Measurements from ENCODE around the gene BTD. TPM values are rescaled to one million over a fixed set of nuclear protein-coding genes. Genes with fewer than 3 reads are reported as not detected.

The BTD gene
- total and polyA plus RNA-seq, 12 donors: 4.8 to 17.2 (median 13.0) TPM

DNA sequence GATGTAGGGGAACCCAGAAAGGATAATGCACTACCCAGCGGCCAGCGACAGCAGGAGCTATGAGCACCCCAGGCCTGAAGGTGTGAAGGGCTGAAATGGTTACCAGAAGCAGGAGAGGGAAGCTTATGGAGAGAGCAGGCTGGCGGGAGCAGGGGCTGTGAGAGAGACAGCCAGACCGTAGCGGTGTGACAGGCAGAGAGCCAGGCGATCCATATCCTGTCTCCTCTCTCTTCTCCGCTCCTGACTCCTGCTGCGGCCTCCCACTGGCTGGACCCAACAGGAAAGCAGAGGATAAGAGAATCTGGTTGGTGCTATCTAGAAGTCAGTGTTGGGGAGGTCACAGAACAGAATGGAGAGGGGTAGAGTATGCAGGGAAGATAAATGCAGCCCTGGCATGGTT, 49.9 kb downstream of the BTD start:
- H3K4me1 ChIP-seq: peaks cover 6 to 25% (median 18%) of the 10 kb centered on the region in 9 donors
- 57 to 61% methylated on average over 8 of the region's 8 CpGs for WGBS, 2 donors

DNA sequence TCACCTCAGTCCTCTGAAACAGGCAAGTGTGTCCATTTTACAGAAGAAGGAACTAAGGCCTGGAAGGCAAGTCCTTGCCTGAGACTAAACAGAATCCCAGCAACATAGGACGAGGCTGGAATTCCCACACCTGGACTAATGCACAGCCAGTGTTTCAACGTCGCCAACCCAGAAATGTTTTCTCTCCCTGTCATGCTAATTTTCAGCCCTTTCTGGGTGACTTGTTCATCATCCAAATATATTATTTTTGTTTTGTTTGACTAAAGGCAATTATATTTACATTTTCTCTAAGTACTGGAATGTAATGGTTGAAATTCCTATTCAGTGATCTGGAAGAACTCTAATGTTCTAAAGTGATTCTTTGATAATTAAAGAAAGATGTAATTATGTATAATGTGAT, 51.8 kb downstream of the BTD start:
- Histone ChIP-seq H3K27me3 (no peaks in the 10 kb centered on the region), H3K4me1 (peaks cover 0 to 5% (median 0%) of the 10 kb centered on the region in 9 donors), H3K36me3 (no peaks in the 10 kb centered on the region), H3K4me3 (no peak overlapping the region), H3K9me3 (peaks cover 0 to 35% (median 16%) of the 10 kb centered on the region in 11 donors), H3K27ac (no peak overlapping the region)
- 96% methylated on average over 3 of the region's 3 CpGs for WGBS, 2 donors
- DNase-seq (no peak), ATAC-seq (no peak)
- intact Hi-C loops (cut with DNase I): no loop called here
- TF ChIP-seq, protein P1, sequence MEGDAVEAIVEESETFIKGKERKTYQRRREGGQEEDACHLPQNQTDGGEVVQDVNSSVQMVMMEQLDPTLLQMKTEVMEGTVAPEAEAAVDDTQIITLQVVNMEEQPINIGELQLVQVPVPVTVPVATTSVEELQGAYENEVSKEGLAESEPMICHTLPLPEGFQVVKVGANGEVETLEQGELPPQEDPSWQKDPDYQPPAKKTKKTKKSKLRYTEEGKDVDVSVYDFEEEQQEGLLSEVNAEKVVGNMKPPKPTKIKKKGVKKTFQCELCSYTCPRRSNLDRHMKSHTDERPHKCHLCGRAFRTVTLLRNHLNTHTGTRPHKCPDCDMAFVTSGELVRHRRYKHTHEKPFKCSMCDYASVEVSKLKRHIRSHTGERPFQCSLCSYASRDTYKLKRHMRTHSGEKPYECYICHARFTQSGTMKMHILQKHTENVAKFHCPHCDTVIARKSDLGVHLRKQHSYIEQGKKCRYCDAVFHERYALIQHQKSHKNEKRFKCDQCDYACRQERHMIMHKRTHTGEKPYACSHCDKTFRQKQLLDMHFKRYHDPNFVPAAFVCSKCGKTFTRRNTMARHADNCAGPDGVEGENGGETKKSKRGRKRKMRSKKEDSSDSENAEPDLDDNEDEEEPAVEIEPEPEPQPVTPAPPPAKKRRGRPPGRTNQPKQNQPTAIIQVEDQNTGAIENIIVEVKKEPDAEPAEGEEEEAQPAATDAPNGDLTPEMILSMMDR (IDR thresholded peaks at IDR 0.05): no peak

More for the DNA sequence above, 49.9 kb downstream of the BTD start:
- H3K9me3 ChIP-seq: peaks cover 0 to 16% (median 8%) of the 10 kb centered on the region in 11 donors
- H3K4me3 ChIP-seq: no peak overlapping the region
- no peaks in the 10 kb centered on the region for H3K36me3 ChIP-seq
- intact Hi-C loops (cut with DNase I): no loop called here
- H3K27ac ChIP-seq: no peak overlapping the region
- H3K27me3 ChIP-seq: no peaks in the 10 kb centered on the region
- TF ChIP-seq, protein P1 (IDR thresholded peaks at IDR 0.05): no peak
- ATAC-seq: peak in 1 of 8 donors; percentile 25
- DNase-seq: no peak

DNA sequence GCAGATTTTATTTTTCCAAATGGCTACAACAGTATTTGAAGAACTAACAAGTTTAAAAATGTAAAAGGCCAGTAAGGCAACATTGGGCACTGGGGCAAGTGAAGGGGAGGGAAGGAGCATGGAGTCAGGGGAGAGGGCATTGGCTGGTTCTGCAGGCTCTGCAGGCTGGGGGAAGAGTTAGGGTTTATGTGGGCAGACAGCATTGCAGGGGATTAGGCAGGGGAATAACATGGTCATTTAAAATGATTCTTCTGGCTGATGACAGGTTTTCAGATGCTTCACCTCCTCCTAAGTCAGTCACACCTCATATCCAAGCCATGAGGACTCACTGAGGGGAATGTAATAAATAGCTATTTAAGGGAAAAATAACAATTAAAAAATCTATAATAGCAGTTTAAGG, 52.6 kb downstream of the BTD start:
- Histone ChIP-seq H3K9me3 (peaks cover 0 to 36% (median 16%) of the 10 kb centered on the region in 11 donors), H3K27me3 (no peaks in the 10 kb centered on the region), H3K4me3 (no peak overlapping the region), H3K4me1 (no peaks in the 10 kb centered on the region), H3K27ac (no peak overlapping the region), H3K36me3 (no peaks in the 10 kb centered on the region)
- DNase-seq: no peak
- intact Hi-C loops (cut with DNase I): no loop called here
- ATAC-seq: no peak
- TF ChIP-seq, protein P1 (IDR thresholded peaks at IDR 0.05): no peak

DNA sequence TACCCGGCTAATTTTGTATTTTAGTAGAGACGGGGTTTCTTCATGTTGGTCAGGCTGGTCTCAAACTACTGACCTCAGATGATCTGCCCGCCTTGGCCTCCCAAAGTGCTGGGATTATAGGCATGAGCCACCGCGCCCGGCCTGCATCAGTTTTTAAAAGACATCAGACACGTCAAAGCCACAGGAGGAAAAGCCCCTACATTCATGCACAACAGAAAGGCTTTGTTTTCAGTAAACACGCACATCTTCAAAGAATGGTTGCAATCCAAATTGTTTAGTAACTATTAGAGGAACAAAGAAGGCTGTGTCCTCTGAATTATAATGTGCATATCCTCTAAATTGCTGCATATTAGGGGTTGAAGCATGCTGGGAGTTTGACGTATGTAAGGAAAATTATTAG, 53.3 kb downstream of the BTD start:
- Histone ChIP-seq H3K4me1 (no peaks in the 10 kb centered on the region), H3K27ac (no peak overlapping the region), H3K9me3 (peaks cover 0 to 36% (median 16%) of the 10 kb centered on the region in 11 donors), H3K36me3 (no peaks in the 10 kb centered on the region), H3K27me3 (no peaks in the 10 kb centered on the region), H3K4me3 (no peak overlapping the region)
- DNase-seq: no peak
- 92% methylated on average over 9 of the region's 9 CpGs for WGBS, 2 donors
- no peak for ATAC-seq
- intact Hi-C loops (cut with DNase I): no loop called here
- TF ChIP-seq, protein P1 (IDR thresholded peaks at IDR 0.05): no peak
